Inflammatory macrophage treated with lipopolysaccharide for 1 hour (primary cell): ENCODE results near the gene ARPC1A.
"Not testable (repeated sequence)": the region's sequence is repeated elsewhere in the genome, so short reads cannot be mapped to it uniquely, and the experiment has no call there.

ENCODE experiments used
- DNase-seq, 2 donors: peaks; one replicate each; pipeline ENCODE4 v3.0.0-alpha.2; 2020 to 2022

Gene ARPC1A

DNA sequence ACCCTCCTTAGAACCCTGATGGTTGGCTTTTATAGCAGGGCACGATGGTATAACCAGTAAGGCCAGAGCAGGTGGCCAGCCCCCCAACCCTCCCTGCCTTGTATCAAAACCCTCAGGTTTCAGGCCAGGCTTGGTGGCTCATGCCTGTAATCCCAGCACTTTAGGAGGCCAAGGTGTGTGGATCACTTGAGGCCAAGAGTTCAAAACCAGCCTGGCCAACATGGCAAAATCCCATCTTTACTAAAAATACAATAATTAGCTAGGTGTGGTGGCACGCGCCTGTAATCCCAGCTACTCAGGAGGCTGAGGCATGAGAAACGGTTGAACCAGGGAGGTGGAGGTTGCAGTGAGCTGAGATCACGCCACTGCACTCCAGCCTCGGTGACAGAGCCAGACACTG, 3.0 kb upstream of the ARPC1A start:
- not testable (repeated sequence) for DNase-seq

DNA sequence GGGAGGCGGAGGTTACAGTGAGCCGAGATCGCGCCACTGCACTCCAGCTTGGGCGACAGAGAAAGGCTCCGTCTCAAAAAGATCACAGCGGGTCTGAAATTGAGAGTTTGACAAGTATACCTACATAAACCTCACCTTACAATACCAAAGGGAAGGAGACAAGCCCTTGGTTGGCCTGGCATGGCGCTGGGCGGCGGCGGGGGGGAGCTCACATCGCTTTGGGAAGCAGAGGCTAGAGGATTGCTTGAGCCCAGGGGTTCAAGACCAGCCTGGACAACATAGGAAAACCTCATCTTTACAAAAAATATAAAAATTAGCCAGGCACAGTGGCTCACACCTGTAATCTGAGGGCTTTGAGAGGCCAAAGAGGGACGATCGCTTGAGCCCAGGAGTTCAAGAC, 1.1 kb upstream of the ARPC1A start:
- DNase-seq: no peak

DNA sequence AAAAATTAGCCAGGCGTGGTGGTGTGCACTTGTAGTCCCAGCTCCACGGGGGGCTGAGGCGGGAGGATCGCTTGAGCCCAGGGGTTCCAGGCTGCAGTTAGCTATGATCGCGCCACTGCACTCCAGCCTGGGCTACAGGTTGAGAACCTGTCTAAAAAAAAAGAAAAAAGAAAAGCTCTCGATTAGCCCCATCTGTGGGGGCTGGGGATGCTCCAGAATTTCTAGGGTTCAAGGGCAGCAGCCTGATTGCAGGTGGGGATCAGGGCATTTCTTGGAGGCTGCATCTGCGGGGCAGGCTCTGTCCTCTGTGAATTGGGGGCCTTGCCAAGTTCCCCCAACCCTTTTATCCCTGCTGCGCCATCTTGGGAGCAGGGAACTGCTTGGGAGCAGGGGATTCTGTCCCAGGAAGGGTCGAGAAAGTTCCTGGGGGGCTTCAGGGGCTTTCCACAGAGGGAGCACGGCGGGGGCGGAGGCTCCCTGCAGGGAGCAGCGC, 651 bp upstream of the ARPC1A start:
- DNase-seq: no peak

DNA sequence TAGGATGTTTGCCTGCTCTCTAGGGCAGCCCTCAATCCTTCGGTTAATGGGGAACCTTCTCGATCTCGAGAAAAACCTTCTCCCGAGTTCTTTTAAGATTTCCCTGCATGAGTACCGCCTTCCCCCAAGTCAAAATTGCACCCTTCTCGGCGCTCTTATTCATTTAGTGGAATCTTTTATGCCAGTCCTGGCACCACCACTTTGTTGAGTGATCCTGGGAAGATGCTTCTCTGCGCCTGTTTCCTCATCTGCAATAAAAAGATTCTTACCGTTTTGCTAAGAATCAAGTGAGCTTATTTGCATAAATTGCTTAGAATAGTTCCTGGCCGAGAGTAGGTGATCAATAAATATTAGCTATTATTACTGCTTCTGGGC, 697 bp downstream of the ARPC1A start:
- peak in 1 of 2 donors; percentile 8 for DNase-seq

DNA sequence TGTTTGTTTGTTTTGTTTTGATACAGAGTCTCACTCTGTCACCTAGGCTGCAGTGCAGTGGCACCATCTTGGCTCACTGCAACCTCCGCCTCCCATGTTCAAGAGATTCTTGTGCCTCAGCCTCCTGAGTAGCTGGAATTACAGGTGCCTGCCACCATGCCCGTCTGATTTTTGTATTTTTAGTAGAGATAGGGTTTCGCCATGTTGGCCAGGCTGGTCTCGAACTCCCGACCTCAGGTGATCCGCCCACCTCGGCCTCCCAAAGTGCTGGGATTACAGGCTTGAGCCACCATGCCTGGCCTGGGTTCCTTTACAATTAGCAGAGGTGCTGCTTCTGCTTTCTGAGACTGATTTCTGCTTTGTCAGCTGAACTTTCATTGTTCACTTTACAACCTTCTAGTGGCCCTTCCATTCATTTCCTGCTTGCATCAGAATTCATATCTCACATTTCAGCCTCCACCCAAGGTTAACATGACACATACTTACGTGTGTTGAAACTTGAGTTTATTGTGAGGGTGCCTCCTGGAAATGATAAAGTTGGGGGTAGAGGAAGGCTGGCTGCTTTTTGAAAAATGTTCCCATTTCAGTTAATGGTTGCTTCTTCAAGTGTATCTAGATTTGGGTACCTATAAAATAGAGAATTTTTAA, 4.7 kb downstream of the ARPC1A start:
- peak; percentile 63 to 64 for DNase-seq

DNA sequence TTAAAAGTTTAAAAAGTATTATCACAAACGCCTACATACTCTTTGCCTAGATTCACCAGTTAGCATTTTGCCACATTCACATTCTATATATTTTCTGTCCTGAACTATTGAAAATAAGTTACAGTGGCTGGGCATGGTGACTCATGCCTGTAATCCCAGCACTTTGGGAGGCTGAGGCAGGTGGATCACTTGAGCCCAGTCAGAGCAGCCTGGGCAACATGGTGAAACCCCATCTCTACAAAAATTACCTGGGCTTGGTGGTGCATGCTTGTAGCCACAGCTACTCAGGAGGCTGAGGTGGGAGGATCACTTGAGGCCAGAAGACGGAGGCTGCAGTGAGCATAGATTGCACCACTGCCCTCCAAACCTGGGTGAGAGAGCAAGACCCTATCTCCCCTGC, 5.3 kb downstream of the ARPC1A start:
- no peak for DNase-seq

DNA sequence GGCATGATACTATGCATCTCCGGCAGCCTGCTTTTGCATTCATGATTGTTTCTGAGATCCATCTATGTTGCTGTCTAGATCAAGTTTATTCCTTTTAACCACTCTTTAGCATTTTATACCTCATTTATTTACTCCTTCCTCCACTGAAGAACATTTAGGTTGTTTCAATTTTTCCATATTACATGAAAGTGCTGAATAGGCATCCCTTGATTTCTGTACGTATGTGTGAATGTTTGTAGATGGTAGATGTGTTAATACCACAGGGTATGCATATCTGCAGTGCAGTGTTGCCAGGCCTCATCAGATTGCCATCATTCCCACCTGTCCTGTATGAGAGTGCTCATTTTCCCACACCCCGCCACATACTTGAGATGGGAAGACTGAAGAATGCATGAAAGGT, 13.9 kb downstream of the ARPC1A start:
- no peak for DNase-seq

DNA sequence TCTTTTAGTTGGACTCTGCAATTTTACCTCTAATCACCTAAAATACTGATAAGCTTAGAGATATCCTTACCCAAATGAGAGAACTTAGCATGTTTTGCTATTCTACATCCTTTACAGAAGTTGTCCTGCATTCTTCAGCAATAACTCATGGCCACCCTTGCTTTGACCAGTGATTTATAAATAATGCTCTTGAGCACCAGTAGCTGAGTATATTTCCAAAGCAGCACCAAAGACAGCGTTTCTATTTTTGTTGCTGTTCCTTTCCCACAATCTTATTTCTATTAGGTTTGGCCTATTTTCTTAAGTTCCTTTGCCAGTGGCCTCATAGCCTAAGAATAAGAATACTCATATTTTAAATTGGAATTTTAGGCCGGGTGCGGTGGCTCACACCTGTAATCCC, 15.0 kb downstream of the ARPC1A start:
- DNase-seq: no peak

DNA sequence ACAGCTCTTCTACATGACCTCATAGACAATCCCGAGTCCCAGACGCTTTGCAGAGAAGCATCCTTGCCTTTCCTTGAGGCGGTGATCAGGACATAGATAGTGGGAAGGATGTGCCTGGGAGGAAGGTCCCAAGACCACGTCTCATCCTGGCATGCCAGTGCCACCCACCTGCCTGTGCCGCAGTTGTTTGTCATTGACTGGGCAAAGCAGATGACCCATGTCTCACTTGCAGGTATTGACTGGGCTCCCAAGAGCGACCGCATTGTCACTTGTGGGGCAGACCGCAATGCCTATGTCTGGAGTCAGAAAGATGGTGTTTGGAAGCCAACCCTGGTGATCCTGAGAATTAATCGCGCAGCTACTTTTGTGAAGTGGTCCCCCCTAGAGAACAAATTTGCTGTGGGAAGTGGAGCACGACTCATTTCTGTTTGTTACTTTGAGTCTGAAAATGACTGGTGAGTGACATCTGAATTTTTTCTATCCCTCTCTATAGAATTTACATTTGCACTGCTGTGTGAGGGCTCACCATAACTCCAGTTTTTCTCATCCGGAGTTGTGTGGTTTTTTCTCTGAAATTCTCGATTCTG, 18.5 kb downstream of the ARPC1A start:
- DNase-seq: no peak

DNA sequence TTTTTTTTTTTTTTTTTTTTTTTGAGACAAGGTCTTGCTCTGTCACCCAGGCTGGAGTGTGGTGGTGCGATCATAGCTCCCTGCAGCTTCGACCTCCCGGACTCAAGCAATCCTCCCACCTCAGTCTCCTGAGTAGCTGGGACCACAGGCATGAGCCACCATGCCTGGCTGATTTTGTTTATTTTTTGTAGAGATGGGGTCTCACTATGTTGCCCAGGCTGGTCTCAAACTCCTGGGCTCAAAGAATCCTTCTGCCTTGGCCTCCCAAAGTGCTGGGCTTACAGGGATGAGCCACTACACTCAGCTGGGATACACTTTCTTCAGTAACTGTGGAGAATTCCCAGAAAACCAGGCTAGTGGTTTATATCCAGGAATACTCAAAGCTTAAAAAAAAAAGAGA, 24.9 kb downstream of the ARPC1A start:
- not testable (repeated sequence) for DNase-seq

DNA sequence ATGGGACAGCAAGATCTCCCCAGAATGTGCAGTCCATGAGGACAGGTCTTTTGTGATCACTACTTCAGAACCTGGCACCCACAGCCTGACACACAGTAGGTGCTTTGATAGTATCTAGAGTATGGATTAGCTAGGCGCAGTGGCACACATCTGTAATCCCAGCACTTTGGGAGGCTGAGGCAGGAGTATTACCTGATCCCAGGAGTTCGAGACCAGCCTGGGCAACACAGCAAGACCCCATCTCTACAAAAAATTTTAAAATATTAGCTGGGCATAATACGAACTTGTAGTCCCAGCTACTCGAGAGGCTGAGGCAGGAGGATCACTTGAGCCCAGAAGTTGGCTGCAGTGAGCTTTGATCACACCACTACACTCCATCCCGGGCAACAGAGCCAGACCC, 26.5 kb downstream of the ARPC1A start:
- no peak for DNase-seq

DNA sequence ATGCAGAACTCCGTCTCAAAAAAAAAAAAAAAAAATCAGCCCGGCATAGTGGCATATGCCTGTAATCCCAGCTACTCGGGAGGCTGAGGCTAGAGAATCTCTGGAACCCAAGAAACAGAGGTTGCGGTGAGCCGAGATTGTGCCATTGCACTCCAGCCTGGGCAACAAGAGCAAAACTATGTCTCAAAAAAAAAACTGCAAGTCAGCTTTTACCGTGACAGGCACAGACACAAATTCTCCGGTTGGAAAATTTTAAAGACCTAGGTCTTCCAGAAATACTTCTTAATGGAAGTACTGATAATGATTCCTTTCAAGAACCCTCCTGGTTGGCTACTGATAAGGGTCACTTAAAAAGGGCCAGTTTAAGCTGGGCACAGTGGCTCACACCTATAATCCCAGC, 29.4 kb downstream of the ARPC1A start:
- DNase-seq: no peak

DNA sequence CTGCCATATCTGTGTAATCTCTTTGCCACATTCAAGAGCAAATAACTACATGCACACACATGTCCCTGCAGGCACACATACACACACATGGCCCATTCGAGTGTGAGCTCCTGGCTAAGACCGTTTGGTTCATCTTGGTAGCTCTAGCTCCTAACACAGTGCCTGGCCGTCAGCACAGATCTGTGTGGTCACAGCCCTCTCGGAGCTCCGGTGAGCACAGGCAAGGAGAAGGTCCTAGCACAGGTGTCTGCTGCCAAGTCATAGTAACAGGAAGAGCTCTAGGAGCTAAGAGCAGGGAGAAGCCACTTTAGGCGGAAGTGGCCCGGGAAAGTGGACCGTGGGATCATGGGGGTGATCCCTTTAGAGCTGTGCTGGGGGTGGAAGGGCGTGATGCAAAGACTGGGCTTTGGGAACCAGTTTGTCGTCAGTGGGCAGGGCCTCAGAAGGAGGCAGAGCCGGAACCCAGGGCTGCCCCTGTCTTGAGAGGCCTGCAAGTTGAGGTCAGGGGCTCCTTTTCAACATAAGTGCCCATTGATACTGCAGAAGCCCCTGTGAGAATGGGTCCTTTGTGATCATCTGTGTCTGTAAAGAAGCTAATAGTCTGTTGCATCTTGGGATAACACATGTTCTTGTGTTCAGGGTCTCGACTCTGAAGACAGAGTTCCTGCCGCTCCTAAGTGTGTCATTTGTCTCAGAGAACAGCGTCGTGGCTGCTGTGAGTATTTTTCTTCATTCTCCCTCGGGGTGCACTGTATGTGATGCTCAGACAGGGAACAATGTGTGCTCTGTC, 32.2 kb downstream of the ARPC1A start:
- DNase-seq: no peak

DNA sequence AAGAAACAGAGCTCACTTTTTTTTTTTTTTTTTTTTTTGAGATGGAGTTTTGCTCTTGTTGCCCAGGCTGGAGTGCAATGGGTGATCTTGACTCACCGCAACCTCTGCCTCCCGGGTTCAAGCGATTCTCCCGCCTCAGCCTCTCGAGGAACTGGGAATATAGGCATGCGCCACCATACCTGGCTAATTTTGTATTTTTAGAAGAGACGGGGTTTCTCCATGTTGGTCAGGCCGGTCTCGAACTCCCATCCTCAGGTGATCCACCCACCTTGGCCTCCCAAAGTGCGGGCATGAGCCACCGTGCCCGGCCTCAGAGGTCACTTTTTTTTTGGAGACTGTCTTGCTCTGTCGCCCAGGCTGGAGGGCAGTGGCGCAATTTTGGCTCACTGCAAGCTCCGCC, 32.8 kb downstream of the ARPC1A start:
- not testable (repeated sequence) for DNase-seq

DNA sequence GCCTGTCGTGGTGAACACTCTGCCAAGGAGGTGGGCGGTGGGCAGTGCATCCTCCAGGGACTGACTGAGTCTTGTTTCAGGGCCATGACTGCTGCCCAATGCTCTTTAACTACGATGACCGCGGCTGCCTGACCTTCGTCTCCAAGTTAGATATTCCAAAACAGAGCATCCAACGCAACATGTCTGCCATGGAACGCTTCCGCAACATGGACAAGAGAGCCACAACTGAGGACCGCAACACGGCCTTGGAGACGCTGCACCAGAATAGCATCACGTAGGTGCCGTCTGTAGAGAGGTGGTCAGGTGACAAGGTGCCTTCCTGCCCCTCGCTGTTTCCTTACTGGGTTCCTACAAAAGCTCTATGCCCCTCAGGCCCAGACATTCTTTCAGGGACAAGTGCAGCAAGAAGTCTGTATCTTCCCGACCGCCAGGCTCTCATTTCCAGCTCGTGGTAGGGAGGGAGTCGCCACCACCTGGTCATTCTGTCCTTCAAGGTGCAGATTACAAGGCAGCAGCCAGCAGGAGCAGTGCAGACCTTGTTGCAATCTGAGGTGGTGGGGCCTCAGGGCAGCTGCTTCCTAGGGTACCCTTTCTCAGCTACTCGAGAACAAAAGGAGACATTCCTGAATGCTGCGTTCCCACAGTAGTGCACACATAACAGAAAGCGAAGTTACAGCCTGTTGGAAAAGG, 33.9 kb downstream of the ARPC1A start:
- DNase-seq: no peak

DNA sequence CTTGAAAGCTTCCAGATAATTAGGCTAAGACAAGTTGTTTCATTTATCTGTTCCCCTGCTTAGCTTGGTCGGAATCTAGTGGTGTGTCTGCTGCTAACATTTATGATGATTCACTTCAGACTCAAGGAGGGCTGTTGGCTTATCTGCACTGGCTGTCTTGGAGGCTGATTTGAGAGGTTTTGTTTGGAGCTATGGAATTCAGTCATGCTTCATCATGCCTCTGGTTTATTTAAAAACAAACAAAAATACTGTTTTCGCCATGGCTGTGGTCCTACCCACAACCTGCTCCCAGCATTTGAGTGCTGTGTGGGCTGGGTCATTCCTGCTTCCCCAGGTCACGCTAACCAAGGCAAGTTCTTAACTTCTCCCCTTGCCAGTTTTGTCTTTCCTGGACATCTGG, 37.1 kb downstream of the ARPC1A start:
- DNase-seq: no peak

DNA sequence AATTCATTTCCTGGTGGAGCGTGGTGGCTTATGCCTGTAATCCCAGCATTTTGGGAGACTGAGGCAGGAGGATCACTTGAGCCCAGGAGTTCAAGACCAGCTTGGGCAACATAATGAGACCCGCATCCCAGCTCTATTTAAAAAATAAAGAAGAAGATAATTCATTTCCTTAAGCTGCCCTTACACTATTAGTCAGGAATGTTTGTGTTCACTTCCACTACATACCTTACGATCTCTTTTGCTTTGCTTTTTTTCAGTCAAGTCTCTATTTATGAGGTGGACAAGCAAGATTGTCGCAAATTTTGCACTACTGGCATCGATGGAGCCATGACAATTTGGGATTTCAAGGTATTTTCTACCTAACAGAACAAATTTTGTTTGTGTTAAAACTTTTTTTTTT, 37.6 kb downstream of the ARPC1A start:
- DNase-seq: no peak

DNA sequence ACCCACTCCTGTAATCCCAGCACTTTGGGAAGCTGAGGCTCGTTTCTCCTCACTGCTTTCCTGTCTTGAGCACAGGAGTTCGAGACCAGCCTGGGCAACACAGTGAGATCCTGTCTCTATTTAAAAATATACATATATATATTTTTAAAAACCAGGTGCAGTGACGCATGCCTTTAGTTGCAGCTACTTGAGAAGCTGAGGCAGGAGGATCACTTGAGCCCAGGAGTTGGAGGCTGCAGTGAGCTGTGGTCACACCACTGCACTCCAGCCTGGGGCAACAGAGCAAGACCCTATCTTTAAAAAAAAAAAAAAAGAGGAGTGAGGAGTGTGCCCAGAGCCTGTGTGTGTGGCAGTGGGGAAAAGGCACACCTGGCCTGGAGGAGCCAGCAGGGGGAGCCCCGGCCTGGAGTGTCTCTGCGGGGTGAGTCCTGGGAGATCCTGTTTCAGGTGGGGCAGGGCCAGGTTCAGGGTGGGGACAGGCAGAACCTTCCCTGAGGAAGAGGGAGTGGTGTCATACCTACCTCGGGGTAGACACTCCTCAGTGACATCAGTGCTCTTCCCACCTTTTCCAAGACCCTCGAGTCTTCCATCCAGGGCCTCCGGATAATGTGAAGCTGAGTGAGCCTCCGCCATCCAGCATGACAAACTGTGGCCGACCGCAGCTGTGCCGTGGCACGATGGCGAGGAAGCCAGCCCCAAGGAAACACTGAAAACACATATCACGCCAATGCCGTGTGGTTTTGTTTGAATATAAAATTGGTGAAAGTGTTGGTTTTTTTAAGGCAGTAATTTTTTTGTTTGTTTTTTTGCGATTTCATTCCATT, 39.8 kb downstream of the ARPC1A start:
- DNase-seq: peak in 1 of 2 donors; percentile 24

DNA sequence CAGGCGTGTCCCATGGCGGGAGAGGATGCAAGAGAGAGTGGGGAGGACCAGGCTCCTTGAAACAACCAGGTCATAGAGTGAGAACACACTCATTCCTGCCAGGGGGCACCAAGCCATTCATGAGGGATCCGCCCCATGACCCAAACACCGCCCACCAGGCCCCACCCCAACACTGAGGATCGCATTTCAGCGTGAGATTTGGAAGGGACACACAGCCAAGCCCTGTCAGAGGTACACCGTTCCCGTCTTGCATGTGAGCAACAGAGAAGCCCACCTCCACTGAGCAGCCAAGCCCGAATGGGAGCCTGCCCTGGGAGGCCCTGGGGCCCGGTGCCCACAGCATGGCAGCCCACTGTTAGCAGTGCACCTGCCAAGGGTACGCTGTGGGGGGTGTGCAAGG, 40.9 kb downstream of the ARPC1A start:
- DNase-seq: no peak

DNA sequence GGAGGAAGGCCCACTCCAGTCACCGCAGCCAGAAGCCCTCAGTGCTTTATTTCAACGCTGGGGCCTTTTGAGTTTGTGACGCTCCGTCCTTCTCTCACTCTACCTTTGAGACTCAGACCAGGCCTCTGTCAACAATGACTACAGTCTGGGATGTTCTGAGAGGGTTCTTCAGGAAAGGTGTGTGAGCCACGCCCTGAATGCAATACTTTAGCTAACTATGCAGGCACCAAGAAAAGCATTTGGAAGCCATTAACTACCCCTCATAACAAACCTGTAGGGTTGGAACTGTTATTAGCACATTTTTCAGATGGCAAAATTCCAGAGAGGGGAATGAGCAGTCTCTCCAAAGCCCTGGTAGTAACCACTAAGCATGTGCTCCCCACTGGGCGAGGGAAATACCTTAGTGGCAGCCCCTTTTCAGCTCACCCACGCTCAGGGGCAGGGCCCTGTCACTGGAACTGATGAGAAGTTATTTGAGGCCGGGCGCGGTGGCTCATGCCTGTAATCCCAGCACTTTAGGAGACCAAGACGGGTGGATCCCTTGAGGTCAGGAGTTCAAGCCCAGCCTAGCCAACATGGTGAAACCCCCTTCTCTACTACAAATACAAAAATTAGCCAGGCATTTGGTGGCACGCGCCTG, 43.2 kb downstream of the ARPC1A start:
- no peak for DNase-seq

DNA sequence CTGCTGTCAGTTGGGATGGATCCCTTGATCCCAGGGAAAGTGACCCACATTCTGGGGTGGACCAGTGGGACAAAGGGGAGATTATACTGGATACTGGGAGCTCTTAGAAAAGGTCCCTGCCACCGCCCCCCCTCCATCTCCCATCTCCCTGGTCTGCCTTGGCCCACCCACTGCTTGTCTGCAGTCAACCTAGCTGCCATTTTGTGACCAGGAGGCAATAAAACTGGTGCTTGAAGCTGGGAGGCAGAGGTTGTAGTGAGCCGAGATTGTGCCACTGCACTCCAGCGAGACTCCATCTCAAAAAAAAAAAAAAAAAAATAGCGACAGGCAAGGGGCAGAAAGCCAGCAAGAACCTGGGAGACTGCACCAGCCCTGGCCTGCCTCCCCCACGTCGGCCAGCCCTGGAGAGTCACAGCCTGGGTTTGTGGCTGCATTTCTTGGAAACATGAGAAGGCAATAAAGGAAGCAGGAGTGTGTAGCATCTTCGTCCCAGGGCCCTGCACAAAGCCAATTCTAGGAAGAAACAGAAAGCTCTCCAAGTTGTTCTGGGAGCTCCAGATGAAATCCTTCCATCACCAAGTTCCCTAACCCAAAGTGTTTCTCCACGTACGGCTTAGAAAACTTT, 44.2 kb downstream of the ARPC1A start:
- peak in 1 of 2 donors; percentile 21 for DNase-seq
